Left lung (tissue), 10 donors: ENCODE measurements around the gene LAG3. TPM values are rescaled to one million over a fixed set of nuclear protein-coding genes. Genes with fewer than 3 reads are reported as not detected.
"Not testable (repeated sequence)": the region's sequence is repeated elsewhere in the genome, so short reads cannot be mapped to it uniquely, and the experiment has no call there.

Experiments used
- ATAC-seq: fragments of 200-7000 bp; cut with Tn5 transposase; one replicate; pipeline ENCODE4 v1.9.1; 2020; ENCODE audit warnings: moderate library complexity
- DNase-seq, 4 donors: peaks; one replicate each; pipeline ENCODE4 v3.0.0-alpha.2; 2013 to 2020
- H3K27ac ChIP-seq, 2 donors: fragments of 200-600 bp; sonication (generic) in 1 of 2; one replicate each; pipeline versions ENCODE4 v1.5.0 to v1.8.0; 2020 to 2021
- H3K27me3 ChIP-seq, 2 donors: fragments of 200-600 bp; sonication (generic) in 1 of 2; one replicate each; pipeline versions ENCODE4 v1.5.0 to v1.8.0; 2020 to 2021
- H3K36me3 ChIP-seq, 2 donors: fragments of 200-600 bp; sonication (generic) in 1 of 2; one replicate each; pipeline versions ENCODE4 v1.5.0 to v1.8.0; 2020 to 2021
- H3K4me1 ChIP-seq, 2 donors: fragments of 200-600 bp; one replicate each; pipeline ENCODE4 v1.8.0; 2021
- H3K4me3 ChIP-seq, 2 donors: fragments of 200-600 bp; sonication (generic) in 1 of 2; one replicate each; pipeline versions ENCODE4 v1.5.0 to v1.8.0; 2020 to 2021; ENCODE audit warnings: mild to moderate bottlenecking in 1 of 2
- H3K9me3 ChIP-seq, 2 donors: fragments of 200-600 bp; sonication (generic) in 1 of 2; one replicate each; pipeline versions ENCODE4 v1.5.0 to v1.8.0; 2020 to 2021
- intact Hi-C, 2 donors: fragments of 100-400 bp; cut with DNase I; formaldehyde crosslinking; loops; one replicate each; pipeline versions ENCODE4 v1.11.2 to v1.14.2; 2022
- polyA plus RNA-seq, 6 donors: library from polyadenylated mRNA; unstranded; fragments of 120-200 nt; gene quantifications; one replicate each; pipeline ENCODE4 v1.2.1, GENCODE V29; 2013; ENCODE audit not compliant: insufficient read length in 6 of 6
- total RNA-seq, 2 donors: library from RNA; stranded (reverse); fragmentation: NEBNext Ultra II Directional; extraction: Animal tissue kit (Norgen Biotek cat#: 25700); gene quantifications; one replicate each; pipeline ENCODE4 v1.2.1, GENCODE V29; 2021
- TF ChIP-seq, protein P1 (sequence below), 2 donors: fragments of 200-600 bp; sonication (generic) in 1 of 2; IDR thresholded peaks; one replicate each; pipeline versions ENCODE4 v1.5.0 to v1.8.0; 2021; ENCODE audit warnings: antibody characterized with exemption in 2 of 2
- donor health status: DM: no; HTN: yes; CAD: no.
- donor health status: DM: no; HTN: no; CAD: no.

Gene LAG3
- total and polyA plus RNA-seq, 8 donors = 0.79 to 3.0 (median 1.7) TPM

GRCh38 chr12:6729186-6729585, 43.1 kb upstream of the LAG3 start:
- Histone ChIP-seq H3K27me3 (no peaks in the 10 kb centered on the region), H3K36me3 (peaks cover 0 to 64% of the 10 kb centered on the region in 2 donors), H3K4me3 (no peak overlapping the region), H3K9me3 (no peaks in the 10 kb centered on the region), H3K4me1 (peaks cover 7 to 16% of the 10 kb centered on the region in 2 donors), H3K27ac (no peak overlapping the region)
- ATAC-seq (no peak), DNase-seq (no peak)
- intact Hi-C loops = no loop called here
- TF ChIP-seq, protein P1, sequence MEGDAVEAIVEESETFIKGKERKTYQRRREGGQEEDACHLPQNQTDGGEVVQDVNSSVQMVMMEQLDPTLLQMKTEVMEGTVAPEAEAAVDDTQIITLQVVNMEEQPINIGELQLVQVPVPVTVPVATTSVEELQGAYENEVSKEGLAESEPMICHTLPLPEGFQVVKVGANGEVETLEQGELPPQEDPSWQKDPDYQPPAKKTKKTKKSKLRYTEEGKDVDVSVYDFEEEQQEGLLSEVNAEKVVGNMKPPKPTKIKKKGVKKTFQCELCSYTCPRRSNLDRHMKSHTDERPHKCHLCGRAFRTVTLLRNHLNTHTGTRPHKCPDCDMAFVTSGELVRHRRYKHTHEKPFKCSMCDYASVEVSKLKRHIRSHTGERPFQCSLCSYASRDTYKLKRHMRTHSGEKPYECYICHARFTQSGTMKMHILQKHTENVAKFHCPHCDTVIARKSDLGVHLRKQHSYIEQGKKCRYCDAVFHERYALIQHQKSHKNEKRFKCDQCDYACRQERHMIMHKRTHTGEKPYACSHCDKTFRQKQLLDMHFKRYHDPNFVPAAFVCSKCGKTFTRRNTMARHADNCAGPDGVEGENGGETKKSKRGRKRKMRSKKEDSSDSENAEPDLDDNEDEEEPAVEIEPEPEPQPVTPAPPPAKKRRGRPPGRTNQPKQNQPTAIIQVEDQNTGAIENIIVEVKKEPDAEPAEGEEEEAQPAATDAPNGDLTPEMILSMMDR (IDR thresholded peaks at IDR 0.05) = no peak

DNA sequence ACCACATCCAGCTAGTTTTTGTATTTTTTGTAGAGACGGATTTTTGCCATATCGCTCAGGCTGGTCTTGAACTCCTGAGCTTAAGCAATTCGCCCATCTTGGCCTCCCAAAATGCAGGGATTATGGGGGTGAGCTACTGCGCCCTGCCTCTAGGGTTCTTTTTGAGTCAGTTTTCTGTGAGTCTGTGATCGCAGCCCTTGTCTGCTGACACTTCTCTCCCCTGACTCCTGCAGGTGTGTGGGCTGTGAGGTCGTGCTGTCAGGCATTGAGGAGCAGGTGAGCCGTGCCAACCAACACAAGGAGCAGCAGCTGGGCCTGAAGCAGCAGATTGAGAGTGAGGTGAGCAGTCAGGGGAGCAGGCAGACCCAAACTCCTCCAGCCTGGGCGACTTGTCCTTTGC, 42.2 kb upstream of the LAG3 start:
- TF ChIP-seq, protein P1 (IDR thresholded peaks at IDR 0.05) = no peak
- Histone ChIP-seq H3K4me3 (no peak overlapping the region), H3K27ac (no peak overlapping the region), H3K27me3 (no peaks in the 10 kb centered on the region), H3K9me3 (no peaks in the 10 kb centered on the region), H3K36me3 (peaks cover 0 to 73% of the 10 kb centered on the region in 2 donors), H3K4me1 (peaks cover 3 to 10% of the 10 kb centered on the region in 2 donors)
- ATAC-seq (no peak), DNase-seq (no peak)
- intact Hi-C loops = no loop called here

GRCh38 chr12:6734506-6735387, 37.6 kb upstream of the LAG3 start:
- intact Hi-C loops = no loop called here
- no peaks in the 10 kb centered on the region for H3K27me3 ChIP-seq
- H3K36me3 ChIP-seq = peaks cover 0 to 44% of the 10 kb centered on the region in 2 donors
- H3K4me3 ChIP-seq = no peak overlapping the region
- peak; percentile 69 for ATAC-seq
- no peak for DNase-seq
- peaks cover 6 to 9% of the 10 kb centered on the region in 2 donors for H3K4me1 ChIP-seq
- TF ChIP-seq, protein P1 (IDR thresholded peaks at IDR 0.05) = no peak
- H3K9me3 ChIP-seq = no peaks in the 10 kb centered on the region
- no peak overlapping the region for H3K27ac ChIP-seq

GRCh38 chr12:6735448-6736191, 36.7 kb upstream of the LAG3 start:
- Histone ChIP-seq H3K36me3 (peaks cover 0 to 35% of the 10 kb centered on the region in 2 donors), H3K4me3 (no peak overlapping the region), H3K4me1 (peaks cover 6 to 9% of the 10 kb centered on the region in 2 donors), H3K27me3 (no peaks in the 10 kb centered on the region), H3K27ac (no peak overlapping the region), H3K9me3 (no peaks in the 10 kb centered on the region)
- ATAC-seq = peak; percentile 98
- peak; percentile 26 to 84 (median 68) for DNase-seq
- TF ChIP-seq, protein P1 (IDR thresholded peaks at IDR 0.05) = peak; percentile 65 to 67
- intact Hi-C loops = no loop called here

DNA sequence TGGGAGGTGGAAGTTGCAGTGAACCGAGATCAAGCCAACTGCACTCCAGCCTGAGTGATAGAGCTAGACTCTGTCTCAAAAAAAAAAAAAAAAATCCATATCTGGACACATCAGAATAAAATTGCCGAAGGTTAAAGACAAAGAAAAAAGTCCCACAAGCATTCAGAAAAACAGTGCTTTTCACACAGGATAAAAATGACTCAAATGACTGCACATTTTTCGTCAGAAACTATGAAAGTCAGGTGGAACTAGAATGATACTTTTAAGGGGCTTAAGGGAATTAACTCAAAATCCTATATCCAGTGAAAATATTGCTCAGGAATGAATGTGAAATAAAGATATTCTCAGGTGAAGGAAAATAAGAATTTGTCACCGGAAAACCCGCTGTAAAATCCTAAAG, 35.6 kb upstream of the LAG3 start:
- intact Hi-C loops = no loop called here
- no peak overlapping the region for H3K27ac ChIP-seq
- DNase-seq (no peak), ATAC-seq (no peak)
- H3K36me3 ChIP-seq = peaks cover 0 to 24% of the 10 kb centered on the region in 2 donors
- H3K4me1 ChIP-seq = peaks cover 6 to 9% of the 10 kb centered on the region in 2 donors
- no peaks in the 10 kb centered on the region for H3K27me3 ChIP-seq
- no peak overlapping the region for H3K4me3 ChIP-seq
- H3K9me3 ChIP-seq = no peaks in the 10 kb centered on the region
- TF ChIP-seq, protein P1 (IDR thresholded peaks at IDR 0.05) = no peak

- H3K27me3 ChIP-seq, H3K27ac ChIP-seq, DNase-seq, H3K4me3 ChIP-seq, ATAC-seq, intact Hi-C loops, H3K9me3 ChIP-seq: not testable (repeated sequence)
- peaks cover 0 to 17% of the 10 kb centered on the region in 2 donors for H3K4me1 ChIP-seq
- peaks cover 0 to 10% of the 10 kb centered on the region in 2 donors for H3K36me3 ChIP-seq
Observed at GRCh38 chr12:6742080-6742479, 30.2 kb upstream of the LAG3 start.
